ENCODE measurements around the gene CBY1.

CBY1 gene

DNA sequence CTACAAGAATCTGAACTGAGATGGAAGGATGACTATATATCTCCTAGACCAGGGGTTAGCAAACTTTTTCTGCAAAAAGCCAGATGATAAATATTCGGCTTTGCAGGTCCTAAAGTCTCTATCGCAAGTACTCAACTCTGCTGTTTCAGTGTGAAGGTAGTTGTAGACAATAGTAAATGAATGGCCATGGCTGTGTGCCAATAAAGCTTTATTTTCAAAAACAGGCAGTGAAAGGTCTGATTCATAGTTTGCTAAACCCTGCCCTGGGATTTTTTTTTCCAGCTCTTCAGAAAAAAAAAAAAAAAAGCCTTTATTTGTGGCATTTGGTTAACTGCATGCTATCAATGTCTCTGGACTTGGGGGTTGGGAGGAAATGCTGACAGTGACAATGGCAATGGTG, 37.8 kb upstream of the CBY1 start:
- Histone ChIP-seq H3K27ac (ENCODE audit: low read length) (no peak overlapping the region), H2AFZ (ENCODE audit: low read length) (no peak overlapping the region), H4K20me1 (ENCODE audit: insufficient read depth, low read length) (no peaks in the 10 kb centered on the region), H3F3A (ENCODE audit: insufficient read depth, low read length) (no peaks in the 10 kb centered on the region), H3K4me2 (ENCODE audit: low read depth, low read length) (no peak overlapping the region), H3K79me2 (ENCODE audit: low read length) (no peaks in the 10 kb centered on the region), H3K36me3 (replicated peaks; ENCODE audit: insufficient read depth, low read length) (no peaks in the 10 kb centered on the region), H3K9me2 (replicated peaks; ENCODE audit: insufficient read depth, low read length) (no peaks in the 10 kb centered on the region), H3K4me3 (ENCODE audit: low read length) (no peak overlapping the region), H3K9me3 (replicated peaks; ENCODE audit: insufficient read depth, low read length) (no peaks in the 10 kb centered on the region), H3K27me3 (replicated peaks; ENCODE audit: insufficient read depth, low read length) (no peaks in the 10 kb centered on the region), H3K9ac (ENCODE audit: low read length) (no peak overlapping the region), H3K4me1 (ENCODE audit: low read length) (no peaks in the 10 kb centered on the region)
- DNase-seq, result no peak
- no peak for TF ChIP-seq EZH2phosphoT487 (IDR thresholded peaks at IDR 0.05; ENCODE audit: low read length)
- TF ChIP-seq EZH2 (optimal IDR thresholded peaks at IDR 0.05; ENCODE audit: low read depth, low read length), result no peak
- TF ChIP-seq, protein P1, sequence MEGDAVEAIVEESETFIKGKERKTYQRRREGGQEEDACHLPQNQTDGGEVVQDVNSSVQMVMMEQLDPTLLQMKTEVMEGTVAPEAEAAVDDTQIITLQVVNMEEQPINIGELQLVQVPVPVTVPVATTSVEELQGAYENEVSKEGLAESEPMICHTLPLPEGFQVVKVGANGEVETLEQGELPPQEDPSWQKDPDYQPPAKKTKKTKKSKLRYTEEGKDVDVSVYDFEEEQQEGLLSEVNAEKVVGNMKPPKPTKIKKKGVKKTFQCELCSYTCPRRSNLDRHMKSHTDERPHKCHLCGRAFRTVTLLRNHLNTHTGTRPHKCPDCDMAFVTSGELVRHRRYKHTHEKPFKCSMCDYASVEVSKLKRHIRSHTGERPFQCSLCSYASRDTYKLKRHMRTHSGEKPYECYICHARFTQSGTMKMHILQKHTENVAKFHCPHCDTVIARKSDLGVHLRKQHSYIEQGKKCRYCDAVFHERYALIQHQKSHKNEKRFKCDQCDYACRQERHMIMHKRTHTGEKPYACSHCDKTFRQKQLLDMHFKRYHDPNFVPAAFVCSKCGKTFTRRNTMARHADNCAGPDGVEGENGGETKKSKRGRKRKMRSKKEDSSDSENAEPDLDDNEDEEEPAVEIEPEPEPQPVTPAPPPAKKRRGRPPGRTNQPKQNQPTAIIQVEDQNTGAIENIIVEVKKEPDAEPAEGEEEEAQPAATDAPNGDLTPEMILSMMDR (IDR thresholded peaks at IDR 0.05; ENCODE audit: low read length), result no peak

DNA sequence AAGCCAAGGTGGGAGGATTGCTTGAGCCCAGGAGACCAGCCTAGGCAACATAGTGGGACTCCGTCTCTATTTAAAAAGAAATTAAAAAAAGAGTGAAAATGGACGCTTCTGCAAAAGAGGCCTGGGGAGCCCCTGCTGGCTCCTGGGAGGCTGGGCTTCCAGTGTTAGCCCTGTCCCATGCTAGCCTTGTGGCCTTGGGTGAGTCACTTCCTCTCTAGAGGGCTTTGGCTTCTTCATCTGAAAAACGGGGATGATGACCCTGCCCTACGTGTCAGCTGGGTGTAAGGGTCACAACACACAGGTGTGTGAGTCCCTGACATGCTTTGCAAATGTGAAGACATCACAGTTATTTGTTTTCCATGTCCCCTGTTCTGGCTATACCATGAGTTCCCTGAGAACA, 33.1 kb upstream of the CBY1 start:
- H3K4me1 ChIP-seq (ENCODE audit: low read length), result no peaks in the 10 kb centered on the region
- no peak for TF ChIP-seq EZH2 (optimal IDR thresholded peaks at IDR 0.05; ENCODE audit: low read depth, low read length)
- no peak for TF ChIP-seq EZH2phosphoT487 (IDR thresholded peaks at IDR 0.05; ENCODE audit: low read length)
- TF ChIP-seq, protein P1 (IDR thresholded peaks at IDR 0.05; ENCODE audit: low read length), result no peak
- no peaks in the 10 kb centered on the region for H3K27me3 ChIP-seq (replicated peaks; ENCODE audit: insufficient read depth, low read length)
- no peak overlapping the region for H3K27ac ChIP-seq (ENCODE audit: low read length)
- no peaks in the 10 kb centered on the region for H3K9me2 ChIP-seq (replicated peaks; ENCODE audit: insufficient read depth, low read length)
- no peak overlapping the region for H3K9ac ChIP-seq (ENCODE audit: low read length)
- no peak overlapping the region for H3K4me2 ChIP-seq (ENCODE audit: low read depth, low read length)
- H3K4me3 ChIP-seq (ENCODE audit: low read length), result no peak overlapping the region
- no peaks in the 10 kb centered on the region for H4K20me1 ChIP-seq (ENCODE audit: insufficient read depth, low read length)
- no peaks in the 10 kb centered on the region for H3K9me3 ChIP-seq (replicated peaks; ENCODE audit: insufficient read depth, low read length)
- no peaks in the 10 kb centered on the region for H3F3A ChIP-seq (ENCODE audit: insufficient read depth, low read length)
- no peaks in the 10 kb centered on the region for H3K79me2 ChIP-seq (ENCODE audit: low read length)
- H3K36me3 ChIP-seq (replicated peaks; ENCODE audit: insufficient read depth, low read length), result no peaks in the 10 kb centered on the region
- H2AFZ ChIP-seq (ENCODE audit: low read length), result no peak overlapping the region
- DNase-seq, result no peak

DNA sequence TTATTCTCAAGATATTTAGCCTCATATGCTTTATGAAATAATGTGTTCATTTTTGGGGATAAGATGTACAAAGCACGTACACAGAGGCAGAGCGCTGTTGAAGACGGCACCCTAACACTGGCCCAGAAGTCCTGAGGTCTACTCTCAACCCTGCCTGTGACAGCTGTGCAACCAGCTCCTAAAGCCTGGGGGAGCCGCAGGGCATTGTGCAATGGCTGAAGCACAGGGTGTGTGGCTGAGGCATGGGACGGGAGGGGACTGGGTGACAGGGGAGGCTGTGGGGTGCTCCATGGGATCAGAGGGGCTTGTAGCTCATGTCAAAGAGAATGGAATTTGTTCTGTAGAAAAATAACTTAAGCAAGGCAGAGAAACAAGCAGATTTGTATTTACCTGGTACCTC, 28.0 kb upstream of the CBY1 start:
- Histone ChIP-seq H4K20me1 (ENCODE audit: insufficient read depth, low read length) (no peaks in the 10 kb centered on the region), H3K9me2 (replicated peaks; ENCODE audit: insufficient read depth, low read length) (no peaks in the 10 kb centered on the region)

More for the DNA sequence above, 28.0 kb upstream of the CBY1 start:
- no peak overlapping the region for H2AFZ ChIP-seq (ENCODE audit: low read length)
- H3K36me3 ChIP-seq (replicated peaks; ENCODE audit: insufficient read depth, low read length), result no peaks in the 10 kb centered on the region
- H3F3A ChIP-seq (ENCODE audit: insufficient read depth, low read length), result no peaks in the 10 kb centered on the region
- no peaks in the 10 kb centered on the region for H3K27me3 ChIP-seq (replicated peaks; ENCODE audit: insufficient read depth, low read length)
- no peaks in the 10 kb centered on the region for H3K79me2 ChIP-seq (ENCODE audit: low read length)
- no peak overlapping the region for H3K9ac ChIP-seq (ENCODE audit: low read length)
- no peaks in the 10 kb centered on the region for H3K9me3 ChIP-seq (replicated peaks; ENCODE audit: insufficient read depth, low read length)
- DNase-seq, result no peak
- TF ChIP-seq, protein P1 (IDR thresholded peaks at IDR 0.05; ENCODE audit: low read length), result no peak
- no peak for TF ChIP-seq EZH2 (optimal IDR thresholded peaks at IDR 0.05; ENCODE audit: low read depth, low read length)
- TF ChIP-seq EZH2phosphoT487 (IDR thresholded peaks at IDR 0.05; ENCODE audit: low read length), result no peak
- no peak overlapping the region for H3K27ac ChIP-seq (ENCODE audit: low read length)
- H3K4me3 ChIP-seq (ENCODE audit: low read length), result no peak overlapping the region
- no peak overlapping the region for H3K4me2 ChIP-seq (ENCODE audit: low read depth, low read length)
- peaks cover 4% of the 10 kb centered on the region; the same call in 1 of the 2 replicates for H3K4me1 ChIP-seq (ENCODE audit: low read length)

Measured in MM.1S (cell line).